ENCODE results near the gene POTEI.
"Not testable (repeated sequence)": the region's sequence is repeated elsewhere in the genome, so short reads cannot be mapped to it uniquely, and the experiment has no call there.

POTEI gene

DNA sequence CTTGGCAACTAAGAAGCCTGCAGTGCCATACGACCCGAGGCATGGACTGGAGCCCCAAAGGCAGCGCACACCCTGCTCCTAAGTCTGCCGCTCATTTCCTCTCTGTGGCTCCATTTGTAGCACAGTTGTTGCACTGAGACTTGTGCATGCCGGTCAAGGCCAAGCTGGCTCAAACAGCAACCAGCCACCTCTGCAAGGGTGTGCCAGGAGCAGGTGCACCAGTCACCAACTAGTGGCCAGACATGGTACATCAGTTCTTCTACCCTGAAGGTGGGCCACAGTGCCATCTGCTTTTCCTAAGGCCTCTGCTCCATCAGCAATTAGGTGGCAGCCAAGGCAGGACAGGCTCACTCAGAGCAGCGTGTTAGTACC is 54.4 kb downstream of the POTEI start:
- not testable (repeated sequence) for DNase-seq

DNA sequence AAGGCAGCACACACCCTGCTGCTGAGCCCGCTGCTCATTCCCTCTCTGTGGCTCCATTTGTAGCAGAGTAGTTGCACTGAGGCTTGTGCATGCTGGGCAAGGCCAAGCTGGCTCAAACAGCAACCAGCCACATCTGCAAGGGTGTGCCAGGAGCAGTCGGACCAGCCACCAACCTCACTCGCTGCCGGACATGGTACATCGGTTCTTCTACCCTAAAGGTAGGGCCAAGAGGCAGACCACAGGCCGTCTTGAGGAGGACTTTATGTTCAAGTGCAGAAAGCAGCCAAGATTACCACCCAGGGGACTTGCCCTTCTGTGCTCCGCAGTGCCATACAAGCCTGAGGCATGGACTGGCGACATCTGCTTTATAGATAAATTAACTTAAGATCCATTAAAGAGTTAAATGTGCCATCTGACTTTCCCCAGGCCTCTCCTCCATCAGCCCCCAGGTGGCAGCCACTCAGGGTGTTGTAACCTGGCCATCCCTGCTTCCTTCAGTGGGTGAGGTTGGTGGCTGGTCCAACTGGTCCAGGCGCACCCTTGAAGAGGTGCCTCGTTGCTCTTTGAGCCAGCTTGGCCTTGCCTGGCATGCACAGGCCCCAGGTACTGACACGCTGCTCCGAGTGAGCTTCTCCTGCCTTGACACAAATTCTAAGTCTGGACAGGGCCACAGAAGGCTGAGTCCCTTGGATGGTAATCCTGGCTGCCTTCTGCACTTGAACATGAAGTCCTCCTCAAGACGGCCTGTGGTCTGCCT is 55.0 kb downstream of the POTEI start:
- not testable (repeated sequence) for DNase-seq

DNA sequence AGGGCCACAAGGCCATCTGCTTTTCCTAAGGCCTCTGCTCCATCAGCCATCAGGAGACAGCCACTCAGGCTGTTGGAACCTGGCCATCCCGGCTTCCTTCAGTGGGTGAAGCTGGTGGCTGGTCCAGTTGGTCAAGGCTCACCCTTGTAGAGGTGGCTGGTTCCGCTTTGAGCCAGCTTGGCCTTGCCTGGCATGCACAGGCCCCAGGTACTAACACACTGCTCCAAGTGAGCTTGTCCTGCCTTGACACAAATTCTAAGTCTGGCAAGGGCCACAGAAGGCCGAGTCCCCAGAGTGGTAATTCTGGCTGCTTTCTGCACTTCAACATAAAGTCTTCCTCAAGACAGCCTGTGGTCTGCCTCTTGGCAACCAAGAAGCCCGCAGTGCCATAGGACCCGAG is 56.2 kb downstream of the POTEI start:
- DNase-seq, result not testable (repeated sequence)

DNA sequence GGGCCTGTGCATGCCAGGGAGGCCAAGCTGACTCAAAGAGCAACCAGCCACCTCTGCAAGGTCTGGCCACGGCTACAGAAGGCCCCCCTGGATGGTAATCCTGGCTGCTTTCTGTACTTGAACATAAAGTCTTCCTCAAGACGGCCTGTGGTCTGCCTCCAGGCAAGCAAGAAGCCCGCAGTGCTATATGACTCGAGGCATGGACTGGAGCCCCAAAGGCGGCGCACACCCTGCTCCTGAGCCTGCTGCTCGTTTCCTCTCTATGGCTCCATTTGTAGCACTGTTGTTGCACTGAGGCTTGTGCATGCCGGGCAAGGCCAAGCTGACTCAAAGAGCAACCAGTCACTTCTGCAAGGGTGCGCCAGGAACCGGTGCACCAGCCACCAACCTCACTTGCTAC is 57.3 kb downstream of the POTEI start:
- DNase-seq, result not testable (repeated sequence)

DNA sequence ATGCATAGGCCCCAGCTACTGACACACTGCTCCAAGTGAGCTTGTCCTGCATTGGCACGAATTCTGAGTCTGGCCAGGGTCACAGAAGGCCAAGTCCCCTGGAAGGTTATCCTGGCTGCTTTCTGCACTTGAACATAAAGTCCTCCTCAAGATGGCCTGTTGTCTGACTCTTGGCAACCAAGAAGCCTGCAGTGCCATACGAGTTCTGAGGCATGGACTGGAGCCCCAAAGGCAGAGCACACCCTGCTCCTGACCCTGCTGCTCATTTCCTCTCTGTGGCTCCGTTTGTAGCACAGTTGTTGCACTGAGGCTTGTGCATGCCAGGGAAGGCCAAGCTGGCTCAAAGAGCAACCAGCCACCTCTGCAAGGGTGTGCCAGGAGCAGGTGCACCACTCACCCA is 57.9 kb downstream of the POTEI start:
- not testable (repeated sequence) for DNase-seq

DNA sequence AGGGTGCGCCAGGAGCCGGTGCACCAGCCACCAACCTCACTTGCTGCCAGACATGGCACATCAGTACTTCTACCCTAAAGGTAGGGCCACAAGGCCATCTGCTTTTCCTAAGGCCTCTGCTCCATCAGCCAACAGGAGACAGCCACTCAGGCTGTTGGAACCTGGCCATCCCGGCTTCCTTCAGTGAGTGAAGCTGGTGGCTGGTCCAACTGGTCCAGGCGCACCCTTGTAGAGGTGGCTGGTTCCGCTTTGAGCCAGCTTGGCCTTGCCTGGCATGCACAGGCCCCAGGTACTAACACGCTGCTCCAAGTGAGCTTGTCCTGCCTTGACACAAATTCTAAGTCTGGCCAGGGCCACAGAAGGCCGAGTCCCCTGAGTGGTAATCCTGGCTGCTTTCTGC is 58.8 kb downstream of the POTEI start:
- DNase-seq, result not testable (repeated sequence)

DNA sequence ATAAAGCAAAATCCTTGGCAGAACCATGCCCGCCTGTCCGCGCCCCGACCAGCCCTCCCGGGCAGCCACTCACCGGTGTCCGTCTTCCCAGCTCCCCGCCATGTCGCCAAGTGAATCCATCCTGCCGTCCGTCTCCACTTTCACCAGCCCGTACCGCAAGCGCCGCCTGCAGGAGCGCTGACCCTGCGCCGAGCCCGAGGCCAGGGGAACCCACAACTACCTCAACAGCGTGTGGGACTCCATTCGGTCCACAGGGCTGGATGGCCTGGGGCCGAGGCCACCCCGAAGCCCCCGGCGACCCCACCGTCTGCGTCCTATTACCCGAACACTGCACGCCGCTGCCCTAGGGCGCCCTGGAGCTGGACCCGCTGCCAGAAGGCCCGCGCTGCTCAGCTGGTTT is 81.5 kb downstream of the POTEI start:
- DNase-seq, result peak; percentile 13

DNA sequence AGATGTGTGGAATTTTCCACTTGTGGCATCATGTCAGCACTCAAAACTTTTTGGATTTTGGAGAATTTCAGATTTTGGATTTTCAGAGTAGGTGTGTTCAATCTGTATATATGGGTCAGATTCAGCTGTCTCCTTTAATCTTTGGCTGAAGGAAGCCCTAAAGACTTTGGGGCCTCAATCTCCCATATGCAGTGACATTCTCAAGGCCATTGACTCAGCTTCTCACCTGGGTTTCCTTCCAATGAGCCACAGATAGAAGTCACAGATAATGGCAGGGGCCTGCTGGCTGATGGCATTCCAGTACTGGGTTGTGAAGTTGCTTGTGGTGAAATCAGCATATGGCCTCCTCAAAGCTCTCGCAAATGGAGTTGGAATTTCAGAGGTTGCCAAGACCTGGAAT is 90.3 kb downstream of the POTEI start:
- not testable (repeated sequence) for DNase-seq

DNA sequence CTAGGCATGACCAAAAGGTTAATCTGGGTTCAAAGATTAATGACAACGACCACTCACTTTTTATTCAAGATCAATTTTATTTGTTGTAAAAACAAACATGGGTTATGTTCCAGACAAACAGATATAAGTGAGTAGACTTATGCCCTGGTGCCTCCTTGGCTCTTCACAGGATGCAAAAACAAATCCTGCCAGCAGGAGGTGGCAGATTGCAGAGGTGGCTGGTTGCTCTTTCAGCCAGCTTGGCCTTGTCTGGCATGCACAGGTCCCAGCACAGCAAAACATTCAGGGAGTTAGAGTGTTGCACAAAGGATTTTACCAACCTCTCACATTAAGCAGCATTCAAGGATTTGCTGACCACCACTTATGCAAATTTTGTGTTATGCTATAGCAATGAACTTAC is 92.4 kb downstream of the POTEI start:
- DNase-seq, result peak; percentile 34
